A673 (cell line): ENCODE data around the gene KCTD21.

Experiments used
- EZH2 ChIP-seq: fragments of 200-600 bp; sonication (generic); IDR thresholded peaks from 2 replicates; pipeline ENCODE4 v1.6.1; 2017; ENCODE audit warnings: borderline replicate concordance, low read depth, mild to moderate bottlenecking, mixed read lengths, antibody characterized with exemption, low read length; ENCODE audit not compliant: poor library complexity, severe bottlenecking
- TF ChIP-seq, protein P1 (sequence below): fragments of 300-800, 200-600 bp; sonication (generic); conservative IDR thresholded peaks from 2 replicates; pipeline ENCODE4 v1.5.1; 2017; ENCODE audit warnings: low read depth, mild to moderate bottlenecking, antibody characterized with exemption, low read length, moderate library complexity, mixed read lengths

DNA sequence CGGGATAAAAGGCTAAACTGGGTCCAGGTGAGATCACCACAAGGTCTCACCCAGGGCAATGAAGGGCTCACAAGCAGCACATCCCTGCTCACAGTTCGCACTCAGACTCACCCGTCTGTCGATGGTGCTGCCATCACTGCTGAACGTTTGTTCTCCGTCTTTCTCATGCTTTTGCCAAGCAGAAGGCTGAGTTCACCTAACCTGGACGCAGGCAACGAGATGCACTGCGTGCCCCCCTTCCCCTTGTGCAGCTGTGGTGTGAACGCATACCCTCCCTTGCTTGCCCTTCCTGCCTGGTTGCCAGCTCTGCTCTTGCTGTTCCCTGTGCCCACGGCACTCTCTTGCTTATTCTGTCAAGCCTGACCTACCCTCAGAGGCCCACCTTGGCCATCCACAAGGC, 18.0 kb downstream of the KCTD21 start:
- TF ChIP-seq, protein P1, sequence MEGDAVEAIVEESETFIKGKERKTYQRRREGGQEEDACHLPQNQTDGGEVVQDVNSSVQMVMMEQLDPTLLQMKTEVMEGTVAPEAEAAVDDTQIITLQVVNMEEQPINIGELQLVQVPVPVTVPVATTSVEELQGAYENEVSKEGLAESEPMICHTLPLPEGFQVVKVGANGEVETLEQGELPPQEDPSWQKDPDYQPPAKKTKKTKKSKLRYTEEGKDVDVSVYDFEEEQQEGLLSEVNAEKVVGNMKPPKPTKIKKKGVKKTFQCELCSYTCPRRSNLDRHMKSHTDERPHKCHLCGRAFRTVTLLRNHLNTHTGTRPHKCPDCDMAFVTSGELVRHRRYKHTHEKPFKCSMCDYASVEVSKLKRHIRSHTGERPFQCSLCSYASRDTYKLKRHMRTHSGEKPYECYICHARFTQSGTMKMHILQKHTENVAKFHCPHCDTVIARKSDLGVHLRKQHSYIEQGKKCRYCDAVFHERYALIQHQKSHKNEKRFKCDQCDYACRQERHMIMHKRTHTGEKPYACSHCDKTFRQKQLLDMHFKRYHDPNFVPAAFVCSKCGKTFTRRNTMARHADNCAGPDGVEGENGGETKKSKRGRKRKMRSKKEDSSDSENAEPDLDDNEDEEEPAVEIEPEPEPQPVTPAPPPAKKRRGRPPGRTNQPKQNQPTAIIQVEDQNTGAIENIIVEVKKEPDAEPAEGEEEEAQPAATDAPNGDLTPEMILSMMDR = no peak
- no peak for TF ChIP-seq EZH2
